Measurements from ENCODE around the gene SSH2. TPM values are rescaled to one million over a fixed set of nuclear protein-coding genes. Genes with fewer than 3 reads are reported as not detected.

Gene SSH2
- total RNA-seq, 1 donor, result 13.0 TPM

- Histone ChIP-seq H2AFZ (ENCODE audit: low read length) (no peak overlapping the region), H3K4me2 (ENCODE audit: insufficient read depth, low read length) (no peak overlapping the region), H3K27ac (ENCODE audit: low read depth, low read length) (no peak overlapping the region), H3K4me3 (ENCODE audit: insufficient read depth, low read length) (no peak overlapping the region), H3K27me3 (ENCODE audit: insufficient read depth, low read length) (no peaks in the 10 kb centered on the region), H3K79me2 (ENCODE audit: insufficient read depth, low read length) (no peaks in the 10 kb centered on the region), H3K36me3 (ENCODE audit: insufficient read depth, low read length) (no peaks in the 10 kb centered on the region), H3K9me3 (ENCODE audit: low read depth, low read length) (no peaks in the 10 kb centered on the region), H4K20me1 (ENCODE audit: insufficient read depth, low read length) (no peaks in the 10 kb centered on the region), H3K4me1 (ENCODE audit: insufficient read depth, low read length) (peaks cover 6% of the 10 kb centered on the region)
- no peak for TF ChIP-seq CTCF (IDR thresholded peaks at IDR 0.05; ENCODE audit: extremely low read depth, low read depth, low read length)
- peak; percentile 59 for DNase-seq (ENCODE audit: insufficient read length, low spot score, missing footprints)
Measured at GRCh38 chr17:29612094-29612403, 318.0 kb downstream of the SSH2 start.

- Histone ChIP-seq H4K20me1 (ENCODE audit: insufficient read depth, low read length) (no peaks in the 10 kb centered on the region), H3K9me3 (ENCODE audit: low read depth, low read length) (no peaks in the 10 kb centered on the region), H3K4me2 (ENCODE audit: insufficient read depth, low read length) (no peak overlapping the region), H3K27me3 (ENCODE audit: insufficient read depth, low read length) (no peaks in the 10 kb centered on the region), H3K79me2 (ENCODE audit: insufficient read depth, low read length) (no peaks in the 10 kb centered on the region), H3K4me1 (ENCODE audit: insufficient read depth, low read length) (peaks cover 6% of the 10 kb centered on the region), H2AFZ (ENCODE audit: low read length) (no peak overlapping the region), H3K36me3 (ENCODE audit: insufficient read depth, low read length) (no peaks in the 10 kb centered on the region), H3K27ac (ENCODE audit: low read depth, low read length) (no peak overlapping the region), H3K4me3 (ENCODE audit: insufficient read depth, low read length) (no peak overlapping the region)
- no peak for TF ChIP-seq CTCF (IDR thresholded peaks at IDR 0.05; ENCODE audit: extremely low read depth, low read depth, low read length)
- peak; percentile 74 for DNase-seq (ENCODE audit: insufficient read length, low spot score, missing footprints)
Measured at GRCh38 chr17:29611351-29612093, 318.5 kb downstream of the SSH2 start.

GRCh38 chr17:29610395-29610794 lies 319.6 kb downstream of the SSH2 start:
- Histone ChIP-seq H3K27me3 (ENCODE audit: insufficient read depth, low read length) (no peaks in the 10 kb centered on the region), H3K4me3 (ENCODE audit: insufficient read depth, low read length) (no peak overlapping the region), H3K4me2 (ENCODE audit: insufficient read depth, low read length) (no peak overlapping the region), H3K79me2 (ENCODE audit: insufficient read depth, low read length) (no peaks in the 10 kb centered on the region), H3K4me1 (ENCODE audit: insufficient read depth, low read length) (peaks cover 6% of the 10 kb centered on the region), H2AFZ (ENCODE audit: low read length) (no peak overlapping the region), H3K9me3 (ENCODE audit: low read depth, low read length) (no peaks in the 10 kb centered on the region), H3K36me3 (ENCODE audit: insufficient read depth, low read length) (no peaks in the 10 kb centered on the region), H4K20me1 (ENCODE audit: insufficient read depth, low read length) (no peaks in the 10 kb centered on the region), H3K27ac (ENCODE audit: low read depth, low read length) (no peak overlapping the region)
- DNase-seq (ENCODE audit: insufficient read length, low spot score, missing footprints), result peak; percentile 60
- no peak for TF ChIP-seq CTCF (IDR thresholded peaks at IDR 0.05; ENCODE audit: extremely low read depth, low read depth, low read length)

GRCh38 chr17:29608986-29609385 lies 321.0 kb downstream of the SSH2 start:
- no peaks in the 10 kb centered on the region for H3K79me2 ChIP-seq (ENCODE audit: insufficient read depth, low read length)
- H4K20me1 ChIP-seq (ENCODE audit: insufficient read depth, low read length), result no peaks in the 10 kb centered on the region
- no peak overlapping the region for H3K4me3 ChIP-seq (ENCODE audit: insufficient read depth, low read length)
- no peaks in the 10 kb centered on the region for H3K9me3 ChIP-seq (ENCODE audit: low read depth, low read length)
- H3K27ac ChIP-seq (ENCODE audit: low read depth, low read length), result no peak overlapping the region
- H3K27me3 ChIP-seq (ENCODE audit: insufficient read depth, low read length), result no peaks in the 10 kb centered on the region
- no peaks in the 10 kb centered on the region for H3K36me3 ChIP-seq (ENCODE audit: insufficient read depth, low read length)
- TF ChIP-seq CTCF (IDR thresholded peaks at IDR 0.05; ENCODE audit: extremely low read depth, low read depth, low read length), result no peak
- no peak overlapping the region for H2AFZ ChIP-seq (ENCODE audit: low read length)
- peaks cover 6% of the 10 kb centered on the region for H3K4me1 ChIP-seq (ENCODE audit: insufficient read depth, low read length)
- no peak overlapping the region for H3K4me2 ChIP-seq (ENCODE audit: insufficient read depth, low read length)
- peak; percentile 39 for DNase-seq (ENCODE audit: insufficient read length, low spot score, missing footprints)

Measured in osteoblast (primary cell).